Raji (cell line): ENCODE measurements around the gene MUC20.
"Not testable (repeated sequence)": the region's sequence is repeated elsewhere in the genome, so short reads cannot be mapped to it uniquely, and the experiment has no call there.

Experiments used
- POLR2A ChIP-seq: IDR thresholded peaks from 2 replicates; pipeline ENCODE4 v1.6.1; 2011; ENCODE audit warnings: low read depth, low read length, control low read depth; ENCODE audit not compliant: insufficient read depth

MUC20 gene, protein sequence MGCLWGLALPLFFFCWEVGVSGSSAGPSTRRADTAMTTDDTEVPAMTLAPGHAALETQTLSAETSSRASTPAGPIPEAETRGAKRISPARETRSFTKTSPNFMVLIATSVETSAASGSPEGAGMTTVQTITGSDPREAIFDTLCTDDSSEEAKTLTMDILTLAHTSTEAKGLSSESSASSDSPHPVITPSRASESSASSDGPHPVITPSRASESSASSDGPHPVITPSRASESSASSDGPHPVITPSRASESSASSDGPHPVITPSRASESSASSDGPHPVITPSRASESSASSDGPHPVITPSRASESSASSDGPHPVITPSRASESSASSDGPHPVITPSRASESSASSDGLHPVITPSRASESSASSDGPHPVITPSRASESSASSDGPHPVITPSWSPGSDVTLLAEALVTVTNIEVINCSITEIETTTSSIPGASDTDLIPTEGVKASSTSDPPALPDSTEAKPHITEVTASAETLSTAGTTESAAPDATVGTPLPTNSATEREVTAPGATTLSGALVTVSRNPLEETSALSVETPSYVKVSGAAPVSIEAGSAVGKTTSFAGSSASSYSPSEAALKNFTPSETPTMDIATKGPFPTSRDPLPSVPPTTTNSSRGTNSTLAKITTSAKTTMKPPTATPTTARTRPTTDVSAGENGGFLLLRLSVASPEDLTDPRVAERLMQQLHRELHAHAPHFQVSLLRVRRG

DNA sequence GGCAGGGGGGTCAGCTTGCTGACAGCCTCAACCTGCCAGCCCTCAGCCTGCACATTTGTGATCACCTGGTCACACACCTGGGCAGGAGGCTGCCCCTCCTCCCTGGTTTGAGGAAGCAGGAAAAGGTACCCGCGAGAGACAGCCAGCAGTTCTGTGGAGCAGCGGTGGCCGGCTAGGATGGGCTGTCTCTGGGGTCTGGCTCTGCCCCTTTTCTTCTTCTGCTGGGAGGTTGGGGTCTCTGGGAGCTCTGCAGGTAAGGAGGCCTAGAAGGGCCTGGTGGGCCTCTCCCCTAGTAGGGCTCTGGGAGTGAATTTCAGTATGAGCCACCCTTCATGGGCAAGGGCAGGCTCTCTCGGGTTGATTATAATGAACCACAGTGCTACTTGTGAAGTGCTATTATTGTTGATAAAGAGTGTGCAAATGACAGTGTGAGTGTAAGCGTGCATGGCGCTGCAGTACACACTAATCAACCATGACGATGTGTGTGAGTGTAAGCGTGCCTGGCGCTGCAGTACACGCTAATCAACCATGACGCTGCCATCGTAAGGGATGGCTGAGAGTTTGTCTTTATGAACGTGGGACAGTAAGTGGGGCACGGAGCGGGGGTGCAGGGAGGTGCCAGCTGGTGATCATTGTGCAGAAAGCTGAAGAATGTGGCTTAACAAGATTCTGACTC lies at the start of gene MUC20:
MUC20 (plus strand) TSS at position 148 of the 676 bp plus-strand sequence; CDS start at position 178, 30 bp downstream.
- TF ChIP-seq POLR2A: not testable (repeated sequence)

DNA sequence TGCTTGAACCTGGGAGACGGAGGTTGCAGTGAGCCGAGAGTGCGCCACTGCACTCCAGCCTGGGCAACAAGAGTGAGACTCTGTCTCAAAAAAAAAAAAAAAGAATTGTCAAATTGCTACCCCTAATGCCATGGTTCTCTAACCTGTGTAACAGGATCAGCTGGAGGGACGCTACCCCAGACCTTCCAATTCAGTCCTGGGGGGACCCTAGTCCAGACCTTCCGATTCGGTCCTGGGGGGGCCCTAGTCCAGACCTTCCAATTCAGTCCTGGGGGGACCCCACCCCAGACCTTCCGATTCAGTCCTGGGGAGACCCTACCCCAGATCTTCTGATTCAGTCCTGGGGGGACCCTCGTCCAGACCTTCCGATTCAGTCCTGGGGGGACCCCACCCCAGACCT lies 29.8 kb upstream of the MUC20 start:
- TF ChIP-seq POLR2A: no peak

DNA sequence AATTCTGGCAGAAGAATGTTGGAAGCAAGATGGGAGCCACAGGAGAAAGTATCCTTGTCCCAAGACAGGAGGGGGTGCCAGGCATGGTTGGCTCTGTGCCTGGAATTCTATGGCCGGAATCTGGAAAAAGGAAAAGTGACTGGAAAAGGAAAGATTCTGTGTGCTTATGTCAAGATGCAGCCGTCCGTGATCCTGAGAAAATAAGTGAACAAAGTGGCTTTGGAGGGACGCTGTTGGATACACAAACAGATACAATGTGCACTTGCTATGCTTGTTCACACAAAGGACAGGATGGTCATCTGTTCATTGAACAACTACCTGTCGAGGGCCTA lies 28.5 kb upstream of the MUC20 start:
- TF ChIP-seq POLR2A: no peak

DNA sequence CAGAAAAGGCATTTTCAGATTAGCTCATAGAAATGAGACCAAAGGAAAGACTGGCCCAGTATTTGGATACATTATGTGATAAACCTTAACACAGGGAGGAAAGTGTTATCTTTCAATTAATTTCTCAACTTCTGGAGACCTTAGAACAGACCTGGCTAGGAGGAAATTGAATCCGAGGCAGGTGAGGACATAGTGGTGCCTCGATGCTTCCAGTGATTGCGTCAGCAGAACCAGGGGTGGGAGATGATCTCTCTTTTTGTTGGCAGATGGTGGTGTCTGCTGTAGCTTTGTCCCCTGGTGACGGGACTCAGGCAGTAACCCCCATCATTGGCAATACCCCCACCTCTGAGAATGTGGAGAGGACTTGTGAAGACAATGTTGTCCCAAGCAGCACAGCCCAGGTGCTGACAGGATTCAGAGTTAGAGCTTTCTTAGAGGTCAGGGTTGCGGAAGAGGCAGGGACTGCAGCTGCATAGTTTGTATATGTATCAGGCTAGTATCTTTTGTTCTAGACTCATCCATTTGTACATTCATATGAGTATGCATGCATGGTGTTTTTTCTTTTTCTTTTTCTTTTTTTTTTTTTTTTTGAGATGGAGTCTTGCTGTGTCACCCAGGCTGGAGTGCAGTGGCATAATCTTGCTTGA lies 27.9 kb upstream of the MUC20 start:
- no peak for TF ChIP-seq POLR2A

DNA sequence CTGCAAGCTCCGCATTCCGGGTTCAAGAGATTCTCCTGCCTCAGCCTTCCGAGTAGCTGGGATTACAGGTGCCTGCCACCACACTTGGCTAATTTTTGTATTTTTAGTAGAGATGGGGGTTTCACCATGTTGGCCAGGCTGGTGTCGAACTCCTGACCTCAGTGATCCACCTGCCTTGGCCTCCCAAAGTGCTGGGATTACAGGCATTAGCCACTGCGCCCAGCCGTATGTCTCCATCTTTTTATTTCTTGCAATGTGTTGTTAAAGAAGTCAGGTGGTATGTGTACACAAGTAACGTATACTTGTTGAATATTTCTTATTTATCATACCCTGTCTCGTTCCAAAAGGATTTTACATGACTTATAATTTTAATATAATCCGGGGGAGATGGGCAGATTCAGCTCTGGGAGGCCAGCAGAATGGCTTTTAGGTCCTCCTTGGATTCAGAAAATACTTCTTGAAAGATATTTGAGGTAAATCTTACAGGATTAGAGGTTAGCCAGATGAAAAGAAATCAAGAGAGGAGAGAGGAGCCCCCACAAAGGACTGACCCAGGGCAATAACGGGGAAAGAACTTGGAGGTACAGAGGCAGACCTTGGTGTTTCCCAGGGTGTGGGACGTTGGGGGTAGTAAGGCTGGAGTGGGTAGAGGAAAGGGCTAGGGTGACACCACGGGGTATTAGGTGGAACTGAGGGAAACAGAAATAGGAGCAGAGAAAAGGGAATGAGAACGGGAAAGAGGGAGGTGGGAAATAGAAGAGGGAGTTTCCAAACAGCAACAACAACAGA lies 27.2 kb upstream of the MUC20 start:
- TF ChIP-seq POLR2A: no peak

DNA sequence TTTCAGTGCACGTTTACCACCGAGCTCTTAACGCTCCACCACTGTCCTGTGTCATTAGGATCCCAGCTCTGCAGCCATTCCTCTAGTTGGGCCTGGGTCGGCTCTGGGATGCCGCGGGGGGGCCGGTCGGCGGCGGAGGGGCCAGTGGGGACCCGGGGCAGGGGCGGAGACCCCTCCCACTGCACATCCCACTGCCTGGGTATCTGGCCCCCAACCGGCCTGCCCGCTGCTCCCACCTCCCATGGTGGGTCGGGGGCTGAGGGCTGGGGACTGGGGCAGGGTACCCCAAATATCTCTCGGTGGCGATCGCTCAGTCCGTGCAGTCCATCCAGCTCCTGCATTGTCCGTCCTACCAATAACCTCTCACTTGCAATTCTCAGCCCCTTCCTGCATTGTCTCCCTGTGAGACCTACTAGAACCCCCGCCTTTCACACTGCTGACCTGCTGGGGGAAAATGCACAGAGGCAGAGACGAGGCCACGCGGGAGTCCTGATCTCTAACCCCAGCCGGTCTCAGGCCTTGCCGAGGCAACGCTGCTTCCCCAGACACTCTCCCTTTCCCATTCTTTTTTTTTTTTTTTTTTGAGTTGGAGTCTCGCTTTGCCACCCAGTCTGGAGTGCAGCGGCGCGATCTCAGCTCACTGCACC lies 24.0 kb upstream of the MUC20 start:
- TF ChIP-seq POLR2A: no peak

DNA sequence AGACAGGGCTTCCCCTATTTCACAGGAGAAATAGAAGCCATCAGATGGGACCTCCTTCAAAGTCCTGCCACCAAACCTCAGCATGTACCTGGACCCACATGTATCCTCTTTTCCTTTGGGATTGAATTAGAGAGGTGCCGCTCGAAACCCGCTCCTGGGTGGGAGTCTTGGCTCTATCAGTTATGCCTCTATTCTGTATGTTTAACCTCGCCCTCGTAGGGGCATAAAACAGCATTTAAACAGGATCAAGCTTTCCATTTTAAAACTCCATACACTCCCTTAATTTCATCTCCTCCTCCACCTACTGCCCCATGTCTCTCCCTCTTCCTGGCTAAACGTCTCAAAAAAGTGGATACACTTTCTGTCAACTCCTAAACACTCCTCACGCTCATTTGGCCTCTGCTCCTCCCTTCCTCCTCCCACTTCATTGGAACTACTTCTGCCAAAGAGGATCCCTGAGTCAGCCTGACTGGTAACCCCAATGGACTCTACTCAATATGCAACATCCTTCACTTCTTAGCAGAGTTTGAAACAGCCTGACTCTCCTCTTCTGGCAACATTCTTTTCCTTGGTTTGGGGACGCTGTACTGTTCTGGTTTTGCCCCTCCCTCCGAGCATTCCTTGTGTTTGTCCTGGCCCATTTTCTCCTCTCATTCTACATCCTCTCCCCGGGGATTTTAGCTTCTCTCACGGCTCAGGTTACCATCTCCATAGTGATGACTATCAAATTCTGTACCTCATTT lies 23.0 kb upstream of the MUC20 start:
- no peak for TF ChIP-seq POLR2A

DNA sequence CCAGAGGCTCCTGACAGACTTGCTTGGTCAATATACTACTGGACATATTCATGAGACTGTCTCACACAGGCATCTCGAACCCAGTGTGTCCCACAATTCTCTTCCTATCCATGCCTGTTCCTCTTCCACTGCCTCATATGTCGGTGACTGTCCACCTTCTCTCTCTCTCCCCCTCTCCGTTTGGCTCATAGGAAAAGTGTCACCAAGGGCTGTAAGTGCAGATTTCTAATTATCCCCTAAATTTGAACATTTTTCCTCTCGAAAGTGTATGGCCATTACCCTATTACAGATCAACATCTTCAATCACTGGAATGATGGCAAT lies 22.5 kb upstream of the MUC20 start:
- TF ChIP-seq POLR2A: no peak

DNA sequence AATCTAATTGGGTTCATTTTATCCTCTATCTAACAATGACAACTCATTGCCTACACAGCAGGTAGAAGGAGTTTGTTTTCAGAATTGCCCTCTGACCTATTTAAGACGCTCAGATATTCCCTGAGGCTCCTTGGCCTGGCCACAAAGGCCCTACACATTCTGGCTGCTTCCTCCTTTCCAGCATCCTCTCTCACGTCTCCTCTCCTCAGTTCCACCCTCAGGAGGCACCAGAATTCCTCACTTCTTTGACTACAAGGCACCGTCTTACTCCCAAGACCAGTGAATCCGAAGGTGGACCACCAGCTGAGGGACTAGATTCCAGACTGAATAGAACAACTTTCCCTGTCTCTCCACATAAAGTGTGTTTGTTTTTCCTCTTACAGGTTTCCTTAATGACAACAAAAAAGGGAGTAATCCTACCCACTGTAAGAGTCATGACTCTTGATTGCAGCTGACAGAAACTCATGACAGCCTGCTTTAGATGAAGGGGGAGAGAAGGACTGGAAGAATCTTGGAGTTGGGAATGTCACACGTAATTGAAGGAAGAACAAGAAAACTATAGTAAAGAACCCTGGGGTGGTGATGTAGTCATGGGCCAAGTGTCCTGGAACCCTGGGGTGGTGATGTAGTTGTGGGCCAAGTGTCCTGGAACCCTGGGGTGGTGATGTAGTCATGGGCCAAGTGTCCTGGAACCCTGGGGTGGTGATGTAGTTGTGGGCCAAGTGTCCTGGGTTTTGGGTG lies 22.0 kb upstream of the MUC20 start:
- TF ChIP-seq POLR2A: no peak

DNA sequence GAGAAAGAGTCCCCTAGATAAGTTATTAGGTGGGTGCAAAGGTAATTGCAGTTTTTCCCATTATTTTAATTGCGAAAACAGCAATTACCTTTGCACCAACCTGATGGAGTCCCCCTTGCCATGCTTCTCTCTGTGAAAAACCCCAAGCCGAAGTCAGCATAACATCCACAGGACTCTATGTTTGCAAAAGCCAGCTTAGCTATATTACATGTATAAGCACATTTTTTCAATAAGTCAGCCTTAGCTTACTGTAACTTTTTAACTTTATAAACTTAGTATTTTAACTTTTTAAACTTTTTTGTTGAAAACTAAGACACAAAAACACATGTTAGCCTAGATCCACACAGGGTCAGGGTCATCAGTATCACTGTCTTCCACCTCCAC lies 21.4 kb upstream of the MUC20 start:
- TF ChIP-seq POLR2A: no peak

DNA sequence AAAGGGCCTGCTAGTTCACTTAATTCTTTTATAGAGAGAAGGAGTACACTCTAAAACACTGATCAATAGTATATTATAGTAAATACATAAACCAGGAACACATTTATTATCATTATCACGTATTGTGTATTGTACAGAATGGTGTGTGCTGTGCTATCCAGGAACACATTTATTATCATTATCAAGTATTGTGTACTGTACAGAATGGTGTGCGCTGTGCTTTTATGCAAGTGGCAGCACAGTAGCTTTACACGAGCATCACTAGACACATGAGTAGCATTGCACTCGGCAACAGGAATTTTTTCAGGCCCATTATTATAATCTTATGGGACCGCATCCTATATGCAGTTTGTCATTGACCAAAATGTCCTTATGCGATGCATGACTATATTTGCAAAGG lies 20.9 kb upstream of the MUC20 start:
- TF ChIP-seq POLR2A: no peak

DNA sequence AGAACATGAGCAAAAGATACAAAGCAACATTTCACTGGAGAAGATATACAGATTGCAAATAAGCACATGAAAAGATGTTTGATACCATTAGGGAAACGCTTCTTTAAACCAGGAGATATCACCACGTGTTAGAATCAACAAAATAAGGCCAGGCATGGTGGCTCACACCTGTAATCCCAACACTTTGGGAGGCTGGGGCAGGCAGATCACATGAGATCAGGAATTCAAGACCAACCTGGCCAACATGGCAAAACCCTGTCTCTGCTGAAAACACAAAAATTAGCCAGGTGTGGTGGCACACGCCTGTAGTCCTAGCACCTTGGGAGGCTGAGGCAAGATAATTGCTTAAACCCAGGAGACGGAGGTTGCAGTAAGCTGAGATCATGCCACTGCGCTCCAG lies 20.5 kb upstream of the MUC20 start:
- no peak for TF ChIP-seq POLR2A

DNA sequence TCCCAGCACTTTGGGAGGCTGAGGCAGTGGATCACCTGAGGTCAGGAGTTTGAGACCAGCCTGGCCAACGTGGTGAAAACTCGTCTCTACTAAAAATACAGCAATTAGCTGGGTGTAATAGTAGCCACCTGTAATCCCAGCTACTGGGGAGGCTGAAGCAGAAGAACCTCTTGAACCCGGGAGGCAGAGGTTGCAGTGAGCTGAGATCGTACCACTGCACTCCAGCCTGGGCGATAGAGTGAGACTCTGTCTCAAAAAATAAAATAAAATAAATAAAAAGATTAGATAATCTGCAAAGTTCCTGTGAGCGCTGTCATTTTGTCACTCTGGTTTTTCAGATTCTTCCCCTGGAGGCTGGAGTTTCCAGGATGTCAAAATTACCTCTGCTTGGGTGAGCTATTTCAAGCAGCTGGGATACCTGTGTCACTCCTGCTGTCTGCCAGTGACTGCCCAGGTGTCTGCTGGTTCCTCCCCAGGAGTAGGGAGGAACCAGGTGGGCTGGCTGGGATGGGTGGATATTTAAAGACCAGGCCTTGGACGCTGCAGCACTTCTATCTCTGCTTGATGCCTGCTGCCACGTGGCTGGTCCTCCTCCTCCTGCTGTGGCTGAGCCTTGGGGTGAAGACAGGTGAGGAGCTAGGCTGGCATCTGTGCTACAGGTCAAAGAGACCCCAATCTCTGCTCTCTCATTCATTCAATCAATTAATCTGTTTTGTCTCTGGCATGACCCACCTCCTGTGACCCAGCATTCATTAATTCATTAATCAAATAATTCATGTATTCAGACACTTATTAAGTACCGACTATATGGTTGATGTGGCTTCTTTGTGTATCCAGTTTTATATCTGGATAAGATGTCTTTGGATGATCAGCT lies 19.5 kb upstream of the MUC20 start:
- no peak for TF ChIP-seq POLR2A

DNA sequence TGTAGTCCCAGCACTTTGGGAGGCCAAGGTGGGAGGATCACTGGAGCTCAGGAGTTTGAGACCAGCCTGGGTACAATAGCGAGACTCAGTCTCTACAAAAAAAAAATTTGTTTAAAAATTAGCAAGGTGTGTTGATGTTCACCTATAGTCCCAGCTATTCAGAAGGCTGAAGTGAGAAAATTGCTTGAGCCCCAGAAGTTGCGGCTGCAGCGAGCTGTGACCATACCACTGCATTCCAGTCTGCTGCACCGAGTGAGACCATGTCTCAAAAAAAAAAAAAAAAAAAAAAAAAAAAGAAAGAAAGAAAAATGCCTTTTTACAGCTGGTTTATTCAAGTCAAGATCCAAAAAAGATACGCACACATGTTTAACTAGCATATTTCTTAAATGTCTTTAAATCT lies 17.0 kb upstream of the MUC20 start:
- no peak for TF ChIP-seq POLR2A
